ENCODE data around the gene HOXA13.

The HOXA13 gene

GRCh38 chr7:27192546-27193334, 7.2 kb downstream of the HOXA13 start:
- CTCF ChIA-PET: interaction anchor here (0.7 kb wide), 1 partner anchor 503 kb away, joined by 4 read pairs; no protein-coding TSS in a partner anchor
- no peak for DNase-seq (ENCODE audit: low spot score)
- no peak for TF ChIP-seq CTCF (conservative IDR thresholded peaks at IDR 0.05; ENCODE audit: low read depth)
- H3K27ac ChIP-seq: peak overlapping the region; percentile 90
- POLR2A ChIA-PET (ENCODE audit: low non-redundant PET): no interaction called here

GRCh38 chr7:27191833-27192545, 7.9 kb downstream of the HOXA13 start:
- H3K27ac ChIP-seq: peak overlapping the region; percentile 90
- TF ChIP-seq CTCF (conservative IDR thresholded peaks at IDR 0.05; ENCODE audit: low read depth): no peak
- CTCF ChIA-PET: interaction anchor here (0.6 to 0.7 kb wide), 2 partner anchors 502 to 575 kb away, joined by 4 read pairs; no protein-coding TSS in a partner anchor
- no peak for DNase-seq (ENCODE audit: low spot score)
- POLR2A ChIA-PET (ENCODE audit: low non-redundant PET): no interaction called here

- ChIA-PET POLR2A (ENCODE audit: low non-redundant PET) (no interaction called here), CTCF (interaction anchor here (0.6 kb wide), 1 partner anchor 575 kb away, joined by 4 read pairs; no protein-coding TSS in a partner anchor)
- TF ChIP-seq CTCF (conservative IDR thresholded peaks at IDR 0.05; ENCODE audit: low read depth): no peak
- H3K27ac ChIP-seq: peak overlapping the region; percentile 90
- no peak for DNase-seq (ENCODE audit: low spot score)
Measured at GRCh38 chr7:27191161-27191731, 8.6 kb downstream of the HOXA13 start.

- POLR2A ChIA-PET (ENCODE audit: low non-redundant PET): no interaction called here
- no peak for DNase-seq (ENCODE audit: low spot score)
- H3K27ac ChIP-seq: peak overlapping the region; percentile 88
- no peak for TF ChIP-seq CTCF (conservative IDR thresholded peaks at IDR 0.05; ENCODE audit: low read depth)
- CTCF ChIA-PET: interaction anchor here (0.6 to 2.0 kb wide), 2 partner anchors 10 to 409 kb away, joined by 7 to 10 read pairs; no protein-coding TSS in a partner anchor
Measured at GRCh38 chr7:27189997-27190748, 9.7 kb downstream of the HOXA13 start.

GRCh38 chr7:27189295-27189996, 10.4 kb downstream of the HOXA13 start:
- ChIA-PET CTCF (interaction anchor here (2.0 kb wide), 1 partner anchor 10 kb away, joined by 10 read pairs; no protein-coding TSS in a partner anchor), POLR2A (ENCODE audit: low non-redundant PET) (no interaction called here)
- DNase-seq (ENCODE audit: low spot score): no peak
- TF ChIP-seq CTCF (conservative IDR thresholded peaks at IDR 0.05; ENCODE audit: low read depth): no peak
- peak overlapping the region; percentile 88 for H3K27ac ChIP-seq
